ENCODE measurements around the gene PTPRN2. TPM values are rescaled to one million over a fixed set of nuclear protein-coding genes. Genes with fewer than 3 reads are reported as not detected.

The PTPRN2 gene
- total RNA-seq, 1 experiment from 2014 or later, result 2.1 TPM

DNA sequence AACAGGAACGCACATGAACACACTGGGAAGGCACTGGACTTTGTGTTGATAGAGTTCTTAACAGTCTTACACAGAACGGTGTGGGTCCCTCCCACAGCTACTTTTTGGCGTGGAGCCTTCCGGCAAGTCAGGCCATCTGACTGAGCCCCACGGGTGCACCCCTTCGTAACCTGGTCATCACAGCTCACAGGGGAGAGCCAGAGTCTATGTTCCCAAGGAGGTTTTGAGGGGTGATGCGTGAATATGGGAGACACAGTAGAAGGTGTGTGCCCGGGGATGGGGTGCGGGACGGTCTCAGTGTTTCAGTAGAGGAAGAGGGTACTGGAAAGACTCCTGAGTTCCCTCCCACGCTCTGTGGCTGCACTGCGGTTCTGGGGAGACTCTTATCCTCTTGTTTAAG is 959.2 kb downstream of the PTPRN2 start:
- BruUV-seq (replicated peaks), result no TSS peak
- CTCF ChIA-PET, result no interaction called here
- intact Hi-C loops (cut with micrococcal nuclease), result no loop called here
- RAD21 ChIA-PET (ENCODE audit: low non-redundant PET in 1 of 2, low total read pairs in 2 of 2, uncharacterized antibody in 2 of 2, unreplicated experiment in 2 of 2), result no interaction called here
- Histone ChIP-seq H3K27ac (ENCODE audit: low read depth, low read length) (no peak overlapping the region), H2AFZ (ENCODE audit: low read depth, low read length, poor library complexity, severe bottlenecking) (no peak overlapping the region), H4K20me1 (ENCODE audit: insufficient read depth) (no peaks in the 10 kb centered on the region), H3K9me2 (ENCODE audit: insufficient read depth) (no peaks in the 10 kb centered on the region), H3K79me2 (ENCODE audit: insufficient read depth, low read length) (no peaks in the 10 kb centered on the region), H3K4me1 (ENCODE audit: control insufficient read depth in 1 of 2, insufficient read depth in 2 of 2, low read length in 2 of 2) (no peaks in the 10 kb centered on the region), H3K4me2 (ENCODE audit: low read length) (no peak overlapping the region), H3K27me3 (ENCODE audit: insufficient read depth, low read length) (no peaks in the 10 kb centered on the region), H3K4me3 (replicated peaks in 1 of 2; ENCODE audit: low read depth in 1 of 2, low read length in 2 of 2) (no peak overlapping the region), H3K9me3 (ENCODE audit: control insufficient read depth in 1 of 2, insufficient read depth in 1 of 2, low read depth in 1 of 2, low read length in 2 of 2) (no peaks in the 10 kb centered on the region), H3K9ac (ENCODE audit: low read length) (no peak overlapping the region), H3K36me3 (ENCODE audit: control insufficient read depth in 1 of 2, insufficient read depth in 2 of 2, low read length in 2 of 2) (no peaks in the 10 kb centered on the region)
- TF ChIP-seq EZH2phosphoT487 (IDR thresholded peaks at IDR 0.05; ENCODE audit: borderline replicate concordance) (no peak), SP1 (IDR thresholded peaks at IDR 0.05; ENCODE audit: low read depth) (no peak), SIN3A (IDR thresholded peaks at IDR 0.05; ENCODE audit: low read depth) (no peak), CBX3 (IDR thresholded peaks at IDR 0.05; ENCODE audit: low read depth) (no peak), ELF1 (IDR thresholded peaks at IDR 0.05; ENCODE audit: borderline replicate concordance, low read depth) (no peak), RAD21 (IDR thresholded peaks at IDR 0.05; ENCODE audit: low read depth) (no peak)
- DNase-seq (ENCODE audit: low read depth, low spot score), result no peak
- POLR2A ChIA-PET, result no interaction called here
- no peak for ATAC-seq

- Histone ChIP-seq H4K20me1 (ENCODE audit: insufficient read depth) (no peaks in the 10 kb centered on the region), H3K9ac (ENCODE audit: low read length) (no peak overlapping the region), H3K9me3 (ENCODE audit: control insufficient read depth in 1 of 2, insufficient read depth in 1 of 2, low read depth in 1 of 2, low read length in 2 of 2) (no peaks in the 10 kb centered on the region), H3K27me3 (ENCODE audit: insufficient read depth, low read length) (no peaks in the 10 kb centered on the region), H3K9me2 (ENCODE audit: insufficient read depth) (no peaks in the 10 kb centered on the region), H2AFZ (ENCODE audit: low read depth, low read length, poor library complexity, severe bottlenecking) (no peak overlapping the region), H3K27ac (ENCODE audit: low read depth, low read length) (no peak overlapping the region), H3K36me3 (ENCODE audit: control insufficient read depth in 1 of 2, insufficient read depth in 2 of 2, low read length in 2 of 2) (no peaks in the 10 kb centered on the region), H3K4me1 (ENCODE audit: control insufficient read depth in 1 of 2, insufficient read depth in 2 of 2, low read length in 2 of 2) (no peaks in the 10 kb centered on the region), H3K4me2 (ENCODE audit: low read length) (no peak overlapping the region), H3K79me2 (ENCODE audit: insufficient read depth, low read length) (no peaks in the 10 kb centered on the region), H3K4me3 (replicated peaks in 1 of 2; ENCODE audit: low read depth in 1 of 2, low read length in 2 of 2) (no peak overlapping the region)
- ChIA-PET POLR2A (no interaction called here), RAD21 (ENCODE audit: low non-redundant PET in 1 of 2, low total read pairs in 2 of 2, uncharacterized antibody in 2 of 2, unreplicated experiment in 2 of 2) (no interaction called here), CTCF (no interaction called here)
- intact Hi-C loops (cut with micrococcal nuclease), result no loop called here
- DNase-seq (ENCODE audit: low read depth, low spot score) (no peak), ATAC-seq (no peak)
- TF ChIP-seq CEBPB (IDR thresholded peaks at IDR 0.05; ENCODE audit: low read depth) (no peak), SRF (IDR thresholded peaks at IDR 0.05; ENCODE audit: low read depth) (no peak), JUND (IDR thresholded peaks at IDR 0.05) (no peak), ELF1 (IDR thresholded peaks at IDR 0.05; ENCODE audit: borderline replicate concordance, low read depth) (no peak), CBX3 (IDR thresholded peaks at IDR 0.05; ENCODE audit: low read depth) (no peak), ATF3 (IDR thresholded peaks at IDR 0.05) (no peak), EZH2 (IDR thresholded peaks at IDR 0.05) (no peak), ZNF274 (IDR thresholded peaks at IDR 0.05; ENCODE audit: low read depth, low read length) (no peak), TCF7L2 (IDR thresholded peaks at IDR 0.05; ENCODE audit: borderline replicate concordance, extremely low read depth, insufficient read depth, insufficient read length) (no peak), ZFX (IDR thresholded peaks at IDR 0.05) (no peak), RAD21 (IDR thresholded peaks at IDR 0.05; ENCODE audit: low read depth) (no peak), SP1 (IDR thresholded peaks at IDR 0.05; ENCODE audit: low read depth) (no peak), REST (IDR thresholded peaks at IDR 0.05; ENCODE audit: low read depth) (no peak), EGR1 (IDR thresholded peaks at IDR 0.05; ENCODE audit: low read depth) (no peak)
- TF ChIP-seq, protein P1, sequence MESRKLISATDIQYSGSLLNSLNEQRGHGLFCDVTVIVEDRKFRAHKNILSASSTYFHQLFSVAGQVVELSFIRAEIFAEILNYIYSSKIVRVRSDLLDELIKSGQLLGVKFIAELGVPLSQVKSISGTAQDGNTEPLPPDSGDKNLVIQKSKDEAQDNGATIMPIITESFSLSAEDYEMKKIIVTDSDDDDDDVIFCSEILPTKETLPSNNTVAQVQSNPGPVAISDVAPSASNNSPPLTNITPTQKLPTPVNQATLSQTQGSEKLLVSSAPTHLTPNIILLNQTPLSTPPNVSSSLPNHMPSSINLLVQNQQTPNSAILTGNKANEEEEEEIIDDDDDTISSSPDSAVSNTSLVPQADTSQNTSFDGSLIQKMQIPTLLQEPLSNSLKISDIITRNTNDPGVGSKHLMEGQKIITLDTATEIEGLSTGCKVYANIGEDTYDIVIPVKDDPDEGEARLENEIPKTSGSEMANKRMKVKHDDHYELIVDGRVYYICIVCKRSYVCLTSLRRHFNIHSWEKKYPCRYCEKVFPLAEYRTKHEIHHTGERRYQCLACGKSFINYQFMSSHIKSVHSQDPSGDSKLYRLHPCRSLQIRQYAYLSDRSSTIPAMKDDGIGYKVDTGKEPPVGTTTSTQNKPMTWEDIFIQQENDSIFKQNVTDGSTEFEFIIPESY (IDR thresholded peaks at IDR 0.05; ENCODE audit: extremely low read depth, insufficient replicate concordance, low read length), result no peak
- no TSS peak for BruUV-seq (replicated peaks)
Measured at GRCh38 chr7:157627646-157628045, 960.0 kb downstream of the PTPRN2 start.
